ENCODE results near the gene NUDC. TPM values are rescaled to one million over a fixed set of nuclear protein-coding genes. Genes with fewer than 3 reads are reported as not detected.

The NUDC gene
- total RNA-seq, 6 experiments from 2014 or later, result 69.1 to 92.6 (median 87.6) TPM

GRCh38 chr1:26890467-26890796 is 31.1 kb upstream of the NUDC start:
- Mint-ChIP-seq H3K4me1 (ENCODE audit: low read depth) (peaks cover 24% of the 10 kb centered on the region), H3K27me3 (ENCODE audit: insufficient read depth) (no peaks in the 10 kb centered on the region; the same call in 1 of the 2 replicates), H3K27ac (peak overlapping the region; percentile 93), H3K36me3 (ENCODE audit: low read depth) (peaks cover 41% of the 10 kb centered on the region), H3K9me3 (no peaks in the 10 kb centered on the region), H3K4me3 (peak overlapping the region; percentile 91)
- TF ChIP-seq, protein P1, sequence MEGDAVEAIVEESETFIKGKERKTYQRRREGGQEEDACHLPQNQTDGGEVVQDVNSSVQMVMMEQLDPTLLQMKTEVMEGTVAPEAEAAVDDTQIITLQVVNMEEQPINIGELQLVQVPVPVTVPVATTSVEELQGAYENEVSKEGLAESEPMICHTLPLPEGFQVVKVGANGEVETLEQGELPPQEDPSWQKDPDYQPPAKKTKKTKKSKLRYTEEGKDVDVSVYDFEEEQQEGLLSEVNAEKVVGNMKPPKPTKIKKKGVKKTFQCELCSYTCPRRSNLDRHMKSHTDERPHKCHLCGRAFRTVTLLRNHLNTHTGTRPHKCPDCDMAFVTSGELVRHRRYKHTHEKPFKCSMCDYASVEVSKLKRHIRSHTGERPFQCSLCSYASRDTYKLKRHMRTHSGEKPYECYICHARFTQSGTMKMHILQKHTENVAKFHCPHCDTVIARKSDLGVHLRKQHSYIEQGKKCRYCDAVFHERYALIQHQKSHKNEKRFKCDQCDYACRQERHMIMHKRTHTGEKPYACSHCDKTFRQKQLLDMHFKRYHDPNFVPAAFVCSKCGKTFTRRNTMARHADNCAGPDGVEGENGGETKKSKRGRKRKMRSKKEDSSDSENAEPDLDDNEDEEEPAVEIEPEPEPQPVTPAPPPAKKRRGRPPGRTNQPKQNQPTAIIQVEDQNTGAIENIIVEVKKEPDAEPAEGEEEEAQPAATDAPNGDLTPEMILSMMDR (IDR thresholded peaks at IDR 0.05), result no peak
- no peak for DNase-seq

GRCh38 chr1:26894263-26894662 is 27.3 kb upstream of the NUDC start:
- Mint-ChIP-seq H3K27me3 (ENCODE audit: insufficient read depth) (no peaks in the 10 kb centered on the region; the same call in 1 of the 2 replicates), H3K27ac (no peak overlapping the region), H3K4me1 (ENCODE audit: low read depth) (peaks cover 18% of the 10 kb centered on the region), H3K36me3 (ENCODE audit: low read depth) (peaks cover 35% of the 10 kb centered on the region), H3K4me3 (no peak overlapping the region), H3K9me3 (no peaks in the 10 kb centered on the region)
- no peak for DNase-seq
- TF ChIP-seq, protein P1 (IDR thresholded peaks at IDR 0.05), result no peak

DNA sequence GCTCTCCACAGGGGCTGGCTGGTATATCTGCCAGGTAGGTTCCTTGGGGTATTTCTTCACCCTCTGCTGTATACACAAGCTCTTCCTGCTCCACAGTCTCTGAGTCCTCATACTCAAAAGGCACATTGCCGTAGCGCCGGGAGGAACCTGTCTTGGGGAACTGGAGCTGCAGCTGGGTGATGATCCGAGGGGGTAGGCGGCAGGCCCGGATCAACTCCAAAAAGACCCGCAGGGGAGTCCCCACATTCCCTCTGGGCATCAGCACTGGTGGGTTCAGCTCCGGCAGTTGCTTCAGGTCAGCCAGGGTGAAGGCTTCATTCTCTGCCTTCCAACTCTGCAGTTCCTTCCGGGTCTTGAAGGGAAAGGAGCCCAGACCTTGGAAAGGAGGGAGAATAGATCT is 24.2 kb upstream of the NUDC start:
- no peak for DNase-seq
- TF ChIP-seq, protein P1 (IDR thresholded peaks at IDR 0.05), result no peak
- H3K36me3 Mint-ChIP-seq (ENCODE audit: low read depth), result peaks cover 37% of the 10 kb centered on the region
- H3K4me3 Mint-ChIP-seq, result no peak overlapping the region
- H3K9me3 Mint-ChIP-seq, result no peaks in the 10 kb centered on the region
- no peak overlapping the region for H3K27ac Mint-ChIP-seq
- no peaks in the 10 kb centered on the region; the same call in 1 of the 2 replicates for H3K27me3 Mint-ChIP-seq (ENCODE audit: insufficient read depth)
- H3K4me1 Mint-ChIP-seq (ENCODE audit: low read depth), result peaks cover 26% of the 10 kb centered on the region

DNA sequence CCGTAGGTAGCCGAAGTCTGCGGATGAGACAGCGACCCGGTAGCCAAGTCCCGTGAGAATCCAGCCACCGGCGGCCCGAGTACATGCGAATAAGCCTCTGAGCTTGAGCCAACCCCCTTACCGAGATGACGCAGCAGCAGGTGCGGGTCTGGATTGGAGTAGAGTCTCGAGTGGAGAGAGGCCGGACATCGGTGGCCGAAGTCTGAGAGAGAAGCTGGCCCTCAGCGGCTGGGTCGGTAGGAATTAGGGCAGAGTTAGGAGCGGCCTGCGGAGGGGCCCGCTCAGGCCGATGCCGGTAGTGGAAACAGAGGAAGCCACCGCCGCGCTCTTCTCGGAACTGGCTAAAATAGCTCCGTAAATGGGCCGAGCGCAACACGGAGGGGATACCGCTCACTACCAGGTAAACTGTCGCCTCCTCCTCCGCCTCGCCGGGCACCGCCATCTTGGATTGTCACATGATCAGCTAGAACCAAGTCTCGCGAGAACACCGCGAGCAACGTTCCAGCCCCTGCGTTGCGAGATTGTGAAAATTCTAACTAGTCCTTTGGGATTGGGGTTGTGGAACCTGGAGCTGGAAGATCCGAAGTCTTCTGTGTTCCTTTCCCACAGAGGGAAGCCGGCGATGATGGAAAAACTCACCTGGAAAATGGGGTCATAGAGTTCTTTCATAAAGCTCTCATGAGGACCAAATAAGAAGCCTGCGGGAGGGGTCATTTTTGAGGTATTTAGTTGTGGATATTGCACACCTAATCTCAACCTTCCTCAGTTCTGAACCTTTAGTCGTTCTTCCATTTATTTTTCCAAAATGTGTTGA is 21.3 kb upstream of the NUDC start, which contains the start of gene GPATCH3:
Gene GPATCH3, minus strand, starts transcription at position 467 of the 814 bp plus-strand sequence. Its CDS starts 25 bp downstream, at position 442.
- DNase-seq, result peak; percentile 88
- H3K9me3 Mint-ChIP-seq, result no peaks in the 10 kb centered on the region
- TF ChIP-seq, protein P1 (IDR thresholded peaks at IDR 0.05), result no peak
- peak within 1 kb of the TSS; percentile 97 for H3K27ac Mint-ChIP-seq
- peaks cover 20% of the 10 kb centered on the region for H3K36me3 Mint-ChIP-seq (ENCODE audit: low read depth)
- no peaks in the 10 kb centered on the region; the same call in 1 of the 2 replicates for H3K27me3 Mint-ChIP-seq (ENCODE audit: insufficient read depth)
- peak within 1 kb of the TSS; percentile 95 for H3K4me3 Mint-ChIP-seq
- H3K4me1 Mint-ChIP-seq (ENCODE audit: low read depth), result peaks cover 26% of the 10 kb centered on the region

- H3K27ac Mint-ChIP-seq, result peak overlapping the region; percentile 97
Observed at GRCh38 chr1:26900815-26901511, 20.6 kb upstream of the NUDC start.

More at GRCh38 chr1:26900815-26901511, 20.6 kb upstream of the NUDC start:
- Mint-ChIP-seq H3K27me3 (ENCODE audit: insufficient read depth) (no peaks in the 10 kb centered on the region; the same call in 1 of the 2 replicates), H3K36me3 (ENCODE audit: low read depth) (peaks cover 20% of the 10 kb centered on the region), H3K9me3 (no peaks in the 10 kb centered on the region), H3K4me1 (ENCODE audit: low read depth) (peaks cover 26% of the 10 kb centered on the region), H3K4me3 (peak overlapping the region; percentile 95)
- no peak for DNase-seq
- TF ChIP-seq, protein P1 (IDR thresholded peaks at IDR 0.05), result no peak

Data from HFFc6 (cell line).